Measurements from ENCODE around the gene NAALADL1.
A peak's percentile ranks its signal among the peaks of the same experiment; 100 is the strongest.
"Not testable (repeated sequence)": the region's sequence is repeated elsewhere in the genome, so short reads cannot be mapped to it uniquely, and the experiment has no call there.

The NAALADL1 gene

GRCh38 chr11:65045728-65046127 lies 12.6 kb downstream of the NAALADL1 start:
- H3K4me3 Mint-ChIP-seq = no peak overlapping the region
- no peak for DNase-seq
- no peaks in the 10 kb centered on the region for H3K9me3 Mint-ChIP-seq
- peaks cover 39% of the 10 kb centered on the region for H3K4me1 Mint-ChIP-seq (ENCODE audit: low read depth)
- H3K27ac Mint-ChIP-seq = no peak overlapping the region
- peaks cover 29% of the 10 kb centered on the region for H3K36me3 Mint-ChIP-seq (ENCODE audit: low read depth)
- H3K27me3 Mint-ChIP-seq = no peaks in the 10 kb centered on the region

GRCh38 chr11:65045061-65045460 lies 13.3 kb downstream of the NAALADL1 start:
- DNase-seq = no peak
- Mint-ChIP-seq H3K27ac (no peak overlapping the region), H3K4me3 (no peak overlapping the region), H3K36me3 (ENCODE audit: low read depth) (peaks cover 31% of the 10 kb centered on the region), H3K27me3 (no peaks in the 10 kb centered on the region), H3K9me3 (no peaks in the 10 kb centered on the region), H3K4me1 (ENCODE audit: low read depth) (peaks cover 44% of the 10 kb centered on the region)

- Mint-ChIP-seq H3K27ac (no peak overlapping the region), H3K4me3 (no peak overlapping the region), H3K27me3 (no peaks in the 10 kb centered on the region), H3K36me3 (ENCODE audit: low read depth) (peaks cover 34% of the 10 kb centered on the region), H3K4me1 (ENCODE audit: low read depth) (peaks cover 48% of the 10 kb centered on the region), H3K9me3 (no peaks in the 10 kb centered on the region)
- no peak for DNase-seq
Measured at GRCh38 chr11:65043881-65044501, 14.4 kb downstream of the NAALADL1 start.

GRCh38 chr11:65042891-65043290 lies 15.5 kb downstream of the NAALADL1 start:
- peaks cover 36% of the 10 kb centered on the region for H3K36me3 Mint-ChIP-seq (ENCODE audit: low read depth)
- H3K27ac Mint-ChIP-seq = no peak overlapping the region
- no peaks in the 10 kb centered on the region for H3K27me3 Mint-ChIP-seq
- peaks cover 44% of the 10 kb centered on the region for H3K4me1 Mint-ChIP-seq (ENCODE audit: low read depth)
- peak overlapping the region; percentile 85 for H3K4me3 Mint-ChIP-seq
- DNase-seq = no peak
- H3K9me3 Mint-ChIP-seq = no peaks in the 10 kb centered on the region

- Mint-ChIP-seq H3K4me1 (ENCODE audit: low read depth) (peaks cover 27% of the 10 kb centered on the region), H3K9me3 (no peaks in the 10 kb centered on the region), H3K27me3 (no peaks in the 10 kb centered on the region), H3K4me3 (peak within 1 kb of the TSS; percentile 86), H3K36me3 (ENCODE audit: low read depth) (peaks cover 39% of the 10 kb centered on the region), H3K27ac (peak within 1 kb of the TSS; percentile 97)
- peak; percentile 94 for DNase-seq
Measured at GRCh38 chr11:65040847-65041622, 17.3 kb downstream of the NAALADL1 start, which contains the start of gene SAC3D1. Gene SAC3D1, plus strand, starts transcription at chr11:65041210. Its CDS starts 83 bp downstream, at chr11:65041293.

GRCh38 chr11:65040520-65040846 lies 17.9 kb downstream of the NAALADL1 start:
- peak overlapping the region; percentile 86 for H3K4me3 Mint-ChIP-seq
- peaks cover 26% of the 10 kb centered on the region for H3K4me1 Mint-ChIP-seq (ENCODE audit: low read depth)
- H3K36me3 Mint-ChIP-seq (ENCODE audit: low read depth) = peaks cover 44% of the 10 kb centered on the region
- no peaks in the 10 kb centered on the region for H3K27me3 Mint-ChIP-seq
- H3K27ac Mint-ChIP-seq = peak overlapping the region; percentile 97
- no peak for DNase-seq
- no peaks in the 10 kb centered on the region for H3K9me3 Mint-ChIP-seq

GRCh38 chr11:65036931-65037330 lies 21.4 kb downstream of the NAALADL1 start:
- no peak for DNase-seq
- H3K36me3 Mint-ChIP-seq (ENCODE audit: low read depth) = peaks cover 32% of the 10 kb centered on the region
- H3K9me3 Mint-ChIP-seq = no peaks in the 10 kb centered on the region
- no peaks in the 10 kb centered on the region for H3K27me3 Mint-ChIP-seq
- no peak overlapping the region for H3K27ac Mint-ChIP-seq
- H3K4me3 Mint-ChIP-seq = no peak overlapping the region
- H3K4me1 Mint-ChIP-seq (ENCODE audit: low read depth) = peaks cover 12% of the 10 kb centered on the region

GRCh38 chr11:65035579-65035978 lies 22.8 kb downstream of the NAALADL1 start:
- Mint-ChIP-seq H3K9me3 (no peaks in the 10 kb centered on the region), H3K27me3 (no peaks in the 10 kb centered on the region), H3K4me1 (ENCODE audit: low read depth) (peaks cover 8% of the 10 kb centered on the region), H3K27ac (no peak overlapping the region), H3K36me3 (ENCODE audit: low read depth) (peaks cover 27% of the 10 kb centered on the region), H3K4me3 (no peak overlapping the region)
- no peak for DNase-seq

- no peaks in the 10 kb centered on the region for H3K27me3 Mint-ChIP-seq
- no peaks in the 10 kb centered on the region for H3K4me1 Mint-ChIP-seq (ENCODE audit: low read depth)
- peaks cover 23% of the 10 kb centered on the region for H3K36me3 Mint-ChIP-seq (ENCODE audit: low read depth)
- H3K4me3 Mint-ChIP-seq = no peak overlapping the region
- no peaks in the 10 kb centered on the region for H3K9me3 Mint-ChIP-seq
- H3K27ac Mint-ChIP-seq = no peak overlapping the region
- DNase-seq = no peak
Measured at GRCh38 chr11:65034423-65034822, 23.9 kb downstream of the NAALADL1 start.

- no peaks in the 10 kb centered on the region for H3K27me3 Mint-ChIP-seq
- no peaks in the 10 kb centered on the region for H3K9me3 Mint-ChIP-seq
- no peak overlapping the region for H3K27ac Mint-ChIP-seq
- peaks cover 19% of the 10 kb centered on the region for H3K36me3 Mint-ChIP-seq (ENCODE audit: low read depth)
- peaks cover 16% of the 10 kb centered on the region for H3K4me1 Mint-ChIP-seq (ENCODE audit: low read depth)
- DNase-seq = no peak
- no peak overlapping the region for H3K4me3 Mint-ChIP-seq
Measured at GRCh38 chr11:65032216-65032615, 26.1 kb downstream of the NAALADL1 start.

GRCh38 chr11:65027213-65028067 lies 30.9 kb downstream of the NAALADL1 start, which contains the start of gene SNX15:
Gene SNX15, plus strand, starts transcription at chr11:65027439. Its CDS starts 99 bp downstream, at chr11:65027538.
- Mint-ChIP-seq H3K27me3 (no peaks in the 10 kb centered on the region), H3K4me1 (ENCODE audit: low read depth) (peaks cover 22% of the 10 kb centered on the region), H3K36me3 (ENCODE audit: low read depth) (peaks cover 2% of the 10 kb centered on the region), H3K9me3 (no peaks in the 10 kb centered on the region), H3K4me3 (peak within 1 kb of the TSS; percentile 77), H3K27ac (peak within 1 kb of the TSS; percentile 89)
- DNase-seq = peak; percentile 88

GRCh38 chr11:65026810-65027209 lies 31.5 kb downstream of the NAALADL1 start:
- Mint-ChIP-seq H3K36me3 (ENCODE audit: low read depth) (peaks cover 6% of the 10 kb centered on the region), H3K4me1 (ENCODE audit: low read depth) (peaks cover 22% of the 10 kb centered on the region), H3K9me3 (no peaks in the 10 kb centered on the region), H3K27ac (peak overlapping the region; percentile 89), H3K27me3 (no peaks in the 10 kb centered on the region), H3K4me3 (peak overlapping the region; percentile 77)
- no peak for DNase-seq

GRCh38 chr11:65023502-65023901 lies 34.9 kb downstream of the NAALADL1 start:
- H3K27ac Mint-ChIP-seq, H3K9me3 Mint-ChIP-seq, H3K4me3 Mint-ChIP-seq, H3K27me3 Mint-ChIP-seq, DNase-seq: not testable (repeated sequence)
- Mint-ChIP-seq H3K36me3 (ENCODE audit: low read depth) (peaks cover 33% of the 10 kb centered on the region), H3K4me1 (ENCODE audit: low read depth) (peaks cover 18% of the 10 kb centered on the region)

GRCh38 chr11:65021509-65021908 lies 36.8 kb downstream of the NAALADL1 start:
- H3K4me1 Mint-ChIP-seq (ENCODE audit: low read depth) = peaks cover 5% of the 10 kb centered on the region
- no peak overlapping the region for H3K4me3 Mint-ChIP-seq
- H3K27me3 Mint-ChIP-seq = no peaks in the 10 kb centered on the region
- H3K36me3 Mint-ChIP-seq (ENCODE audit: low read depth) = peaks cover 52% of the 10 kb centered on the region
- H3K27ac Mint-ChIP-seq = no peak overlapping the region
- H3K9me3 Mint-ChIP-seq = no peaks in the 10 kb centered on the region
- DNase-seq = no peak
